CD1c-positive myeloid dendritic cell (primary cell): ENCODE data around the gene MTMR1.
A peak's percentile ranks its signal among the peaks of the same experiment; 100 is the strongest.

Source experiments
- DNase-seq: peaks from one replicate; pipeline ENCODE4 v3.0.0-alpha.2; 2016; ENCODE audit errors: extremely low spot score

Gene MTMR1

GRCh38 chrX:150762258-150763165, 69.3 kb downstream of the MTMR1 start:
- DNase-seq, result no peak

GRCh38 chrX:150763303-150763797, 70.2 kb downstream of the MTMR1 start:
- no peak for DNase-seq

GRCh38 chrX:150763810-150764209, 70.6 kb downstream of the MTMR1 start:
- DNase-seq, result no peak

GRCh38 chrX:150765237-150765636, 72.0 kb downstream of the MTMR1 start:
- no peak for DNase-seq

- DNase-seq, result no peak
Measured at GRCh38 chrX:150765782-150766350, 72.7 kb downstream of the MTMR1 start.

- no peak for DNase-seq
Measured at GRCh38 chrX:150766351-150767044, 73.3 kb downstream of the MTMR1 start.

GRCh38 chrX:150767045-150767395, 73.8 kb downstream of the MTMR1 start:
- peak; percentile 11 for DNase-seq

- DNase-seq, result peak; percentile 46
Measured at GRCh38 chrX:150767475-150768131, 74.4 kb downstream of the MTMR1 start.

GRCh38 chrX:150768132-150768485, 74.9 kb downstream of the MTMR1 start:
- no peak for DNase-seq

GRCh38 chrX:150768580-150769190, 75.5 kb downstream of the MTMR1 start:
- DNase-seq, result no peak

- DNase-seq, result no peak
Measured at GRCh38 chrX:150769408-150769807, 76.2 kb downstream of the MTMR1 start.

- no peak for DNase-seq
Measured at GRCh38 chrX:150770623-150771022, 77.4 kb downstream of the MTMR1 start.

- no peak for DNase-seq
Measured at GRCh38 chrX:150771116-150771515, 77.9 kb downstream of the MTMR1 start.

GRCh38 chrX:150772150-150772970, 79.2 kb downstream of the MTMR1 start:
- peak; percentile 67 for DNase-seq

- no peak for DNase-seq
Measured at GRCh38 chrX:150773117-150773516, 79.9 kb downstream of the MTMR1 start.

- no peak for DNase-seq
Measured at GRCh38 chrX:150773634-150774033, 80.4 kb downstream of the MTMR1 start.

- DNase-seq, result no peak
Measured at GRCh38 chrX:150774798-150775568, 81.8 kb downstream of the MTMR1 start.

- DNase-seq, result no peak
Measured at GRCh38 chrX:150775569-150776350, 82.6 kb downstream of the MTMR1 start.

GRCh38 chrX:150777328-150777992, 84.3 kb downstream of the MTMR1 start:
- DNase-seq, result no peak
